Effector memory CD8-positive, alpha-beta T cell (primary cell): ENCODE data around the gene PDPK1.
"Not testable (repeated sequence)": the region's sequence is repeated elsewhere in the genome, so short reads cannot be mapped to it uniquely, and the experiment has no call there.

Experiments used
- ATAC-seq: fragments of 150-1000 bp; cut with Tn5 transposase; replicated peaks from 2 replicates; pipeline ENCODE4 v1.10.0; 2021; ENCODE audit warnings: mild to moderate bottlenecking, moderate library complexity
- DNase-seq, 3 experiments: peaks; one replicate each; pipeline ENCODE4 v3.0.0; 2021
- H3K27ac Mint-ChIP-seq, 2 donors: one replicate each; pipeline ENCODE4 v1.8.0; 2022; ENCODE audit warnings: mild to moderate bottlenecking in 2 of 2, mixed read lengths in 2 of 2, moderate library complexity in 2 of 2
- H3K27me3 Mint-ChIP-seq, 2 donors: one replicate each; pipeline ENCODE4 v1.8.0; 2022; ENCODE audit warnings: mixed read lengths in 2 of 2
- H3K36me3 Mint-ChIP-seq: one replicate; pipeline ENCODE4 v1.8.0; 2022; ENCODE audit warnings: mild to moderate bottlenecking, moderate library complexity, mixed read lengths; ENCODE audit not compliant: insufficient read depth
- H3K4me1 Mint-ChIP-seq, 2 donors: one replicate each; pipeline ENCODE4 v1.8.0; 2022; ENCODE audit warnings: low read depth in 2 of 2, mixed read lengths in 2 of 2
- H3K4me3 Mint-ChIP-seq, 2 donors: one replicate each; pipeline ENCODE4 v1.8.0; 2022; ENCODE audit warnings: mild to moderate bottlenecking in 2 of 2, mixed read lengths in 2 of 2, moderate library complexity in 2 of 2
- H3K9me3 Mint-ChIP-seq, 2 donors: one replicate each; pipeline ENCODE4 v1.8.0; 2022; ENCODE audit warnings: mixed read lengths in 2 of 2

Gene PDPK1

GRCh38 chr16:2554709-2555425 lies 17.0 kb downstream of the PDPK1 start:
- not testable (repeated sequence) for DNase-seq, H3K36me3 Mint-ChIP-seq, H3K4me1 Mint-ChIP-seq, H3K27me3 Mint-ChIP-seq, H3K4me3 Mint-ChIP-seq, H3K27ac Mint-ChIP-seq, ATAC-seq, H3K9me3 Mint-ChIP-seq

- not testable (repeated sequence) for H3K9me3 Mint-ChIP-seq, H3K27ac Mint-ChIP-seq, H3K4me3 Mint-ChIP-seq, H3K36me3 Mint-ChIP-seq, ATAC-seq, H3K27me3 Mint-ChIP-seq, H3K4me1 Mint-ChIP-seq, DNase-seq
These were observed 19.3 kb downstream of the PDPK1 start for GRCh38 chr16:2557150-2557549.

GRCh38 chr16:2560131-2560797 lies 22.4 kb downstream of the PDPK1 start:
- DNase-seq, H3K36me3 Mint-ChIP-seq, H3K4me3 Mint-ChIP-seq, H3K4me1 Mint-ChIP-seq, H3K27me3 Mint-ChIP-seq, H3K27ac Mint-ChIP-seq, H3K9me3 Mint-ChIP-seq: not testable (repeated sequence)
- ATAC-seq: peak; percentile 45

- H3K27me3 Mint-ChIP-seq: not testable (repeated sequence)
These were observed 22.9 kb downstream of the PDPK1 start for GRCh38 chr16:2560798-2561133.

GRCh38 chr16:2567506-2567905 lies 29.7 kb downstream of the PDPK1 start:
- DNase-seq, H3K27me3 Mint-ChIP-seq, H3K9me3 Mint-ChIP-seq, ATAC-seq, H3K4me3 Mint-ChIP-seq, H3K27ac Mint-ChIP-seq, H3K4me1 Mint-ChIP-seq, H3K36me3 Mint-ChIP-seq: not testable (repeated sequence)

More at GRCh38 chr16:2560798-2561133, 22.9 kb downstream of the PDPK1 start:
- H3K36me3 Mint-ChIP-seq, H3K4me3 Mint-ChIP-seq, H3K4me1 Mint-ChIP-seq, H3K27ac Mint-ChIP-seq, H3K9me3 Mint-ChIP-seq: not testable (repeated sequence)
- ATAC-seq: peak; percentile 96
- DNase-seq: peak; percentile 54 to 66 (median 66)

GRCh38 chr16:2568573-2568972 lies 30.8 kb downstream of the PDPK1 start:
- not testable (repeated sequence) for H3K4me3 Mint-ChIP-seq, H3K4me1 Mint-ChIP-seq, H3K27ac Mint-ChIP-seq, ATAC-seq, H3K27me3 Mint-ChIP-seq, H3K36me3 Mint-ChIP-seq, H3K9me3 Mint-ChIP-seq, DNase-seq

GRCh38 chr16:2572704-2573103 lies 34.9 kb downstream of the PDPK1 start:
- not testable (repeated sequence) for H3K4me3 Mint-ChIP-seq, H3K27me3 Mint-ChIP-seq, ATAC-seq, H3K27ac Mint-ChIP-seq, H3K36me3 Mint-ChIP-seq, DNase-seq, H3K9me3 Mint-ChIP-seq, H3K4me1 Mint-ChIP-seq

GRCh38 chr16:2575839-2576238 lies 38.0 kb downstream of the PDPK1 start:
- not testable (repeated sequence) for ATAC-seq, H3K27me3 Mint-ChIP-seq, H3K36me3 Mint-ChIP-seq, H3K9me3 Mint-ChIP-seq, H3K4me3 Mint-ChIP-seq, DNase-seq, H3K4me1 Mint-ChIP-seq, H3K27ac Mint-ChIP-seq

- not testable (repeated sequence) for H3K27me3 Mint-ChIP-seq, DNase-seq, H3K9me3 Mint-ChIP-seq, H3K36me3 Mint-ChIP-seq, H3K4me1 Mint-ChIP-seq, H3K27ac Mint-ChIP-seq, H3K4me3 Mint-ChIP-seq, ATAC-seq
These were observed 39.2 kb downstream of the PDPK1 start for GRCh38 chr16:2577044-2577443.

GRCh38 chr16:2578905-2579304 lies 41.1 kb downstream of the PDPK1 start:
- not testable (repeated sequence) for H3K9me3 Mint-ChIP-seq, H3K36me3 Mint-ChIP-seq, H3K27ac Mint-ChIP-seq, H3K4me3 Mint-ChIP-seq, DNase-seq, H3K27me3 Mint-ChIP-seq, ATAC-seq, H3K4me1 Mint-ChIP-seq

GRCh38 chr16:2580143-2580542 lies 42.3 kb downstream of the PDPK1 start:
- DNase-seq, H3K4me1 Mint-ChIP-seq, H3K27me3 Mint-ChIP-seq, H3K4me3 Mint-ChIP-seq, H3K36me3 Mint-ChIP-seq, H3K27ac Mint-ChIP-seq, H3K9me3 Mint-ChIP-seq: not testable (repeated sequence)
- ATAC-seq: peak; percentile 46

GRCh38 chr16:2580818-2581217 lies 43.0 kb downstream of the PDPK1 start:
- not testable (repeated sequence) for H3K4me1 Mint-ChIP-seq, ATAC-seq, H3K27me3 Mint-ChIP-seq, H3K4me3 Mint-ChIP-seq, H3K27ac Mint-ChIP-seq, H3K9me3 Mint-ChIP-seq, DNase-seq, H3K36me3 Mint-ChIP-seq

GRCh38 chr16:2584729-2585650 lies 47.2 kb downstream of the PDPK1 start:
- ATAC-seq (no peak), DNase-seq (no peak)
- H3K36me3 Mint-ChIP-seq: peaks cover 33% of the 10 kb centered on the region
- H3K9me3 Mint-ChIP-seq: no peaks in the 10 kb centered on the region
- no peak overlapping the region for H3K4me3 Mint-ChIP-seq
- peaks cover 0 to 2% of the 10 kb centered on the region in 2 donors for H3K4me1 Mint-ChIP-seq
- no peaks in the 10 kb centered on the region for H3K27me3 Mint-ChIP-seq
- no peak overlapping the region for H3K27ac Mint-ChIP-seq
